ENCODE measurements around the gene FAM53B.

Gene FAM53B

DNA sequence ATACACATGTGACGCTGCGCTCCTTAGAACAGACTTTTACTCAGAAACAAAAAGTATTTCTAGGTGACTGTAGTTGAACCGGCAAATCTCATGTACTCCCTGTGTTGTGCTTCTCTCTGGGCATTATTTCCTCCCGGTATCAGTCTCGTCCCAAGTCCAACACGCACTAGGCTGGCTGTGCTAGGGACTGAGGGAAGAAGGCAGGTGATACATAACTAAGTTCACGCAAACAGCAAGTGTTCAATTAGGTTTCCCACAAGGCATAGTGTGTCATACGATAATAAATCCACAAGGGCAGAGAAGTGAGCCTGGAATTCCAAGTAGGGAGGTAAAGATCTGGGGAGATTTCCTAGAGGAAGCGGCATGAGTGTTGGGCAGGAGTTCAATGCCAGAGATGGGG lies 20.4 kb downstream of the FAM53B start:
- Histone ChIP-seq H2BK120ac (ENCODE audit: low read depth, low read length) (no peak overlapping the region), H2AK5ac (ENCODE audit: low read length, severe bottlenecking) (no peak overlapping the region), H3K79me1 (replicated peaks; ENCODE audit: low read length, poor library complexity, severe bottlenecking) (peaks cover 38% of the 10 kb centered on the region), H3K27me3 (ENCODE audit: control insufficient read depth in 1 of 2, insufficient read depth in 1 of 2, low read length in 2 of 2) (no peaks in the 10 kb centered on the region), H2AFZ (ENCODE audit: low read depth, low read length) (no peak overlapping the region), H3K4me2 (ENCODE audit: low read length, poor library complexity, severe bottlenecking) (no peak overlapping the region), H3K4ac (ENCODE audit: low read depth in 1 of 2, low read length in 2 of 2) (no peak overlapping the region), H2BK12ac (ENCODE audit: low read length in 2 of 2) (no peak overlapping the region), H3K9ac (ENCODE audit: low read length) (peak overlapping the region; percentile 58), H3K9me3 (ENCODE audit: control insufficient read depth, low read length) (no peaks in the 10 kb centered on the region), H3K4me3 (ENCODE audit: insufficient read depth in 1 of 2, low read depth in 1 of 2, low read length in 2 of 2) (no peak overlapping the region), H3K18ac (ENCODE audit: low read depth in 1 of 2, low read length in 2 of 2) (no peak overlapping the region), H3K27ac (ENCODE audit: low read length, poor library complexity, severe bottlenecking) (no peak overlapping the region), H3K36me3 (ENCODE audit: control insufficient read depth in 1 of 2, insufficient read depth in 2 of 2, low read depth in 1 of 2, low read length in 2 of 2) (peaks cover 0 to 15% of the 10 kb centered on the region in 2 experiments), H3K14ac (ENCODE audit: low read length in 2 of 2) (no peak overlapping the region), H4K8ac (ENCODE audit: low read length) (no peak overlapping the region), H2BK5ac (ENCODE audit: low read depth, low read length, poor library complexity, severe bottlenecking) (no peak overlapping the region), H3K23ac (ENCODE audit: low read length in 2 of 2) (no peak overlapping the region), H4K91ac (ENCODE audit: low read length) (no peak overlapping the region), H2BK15ac (ENCODE audit: low read depth, poor library complexity, severe bottlenecking) (no peak overlapping the region), H3K4me1 (ENCODE audit: control insufficient read depth, insufficient read depth, low read depth, low read length) (peaks cover 3% of the 10 kb centered on the region)
- no peak for DNase-seq
- WGBS: 95% methylated on average over 9 of the region's 9 CpGs

DNA sequence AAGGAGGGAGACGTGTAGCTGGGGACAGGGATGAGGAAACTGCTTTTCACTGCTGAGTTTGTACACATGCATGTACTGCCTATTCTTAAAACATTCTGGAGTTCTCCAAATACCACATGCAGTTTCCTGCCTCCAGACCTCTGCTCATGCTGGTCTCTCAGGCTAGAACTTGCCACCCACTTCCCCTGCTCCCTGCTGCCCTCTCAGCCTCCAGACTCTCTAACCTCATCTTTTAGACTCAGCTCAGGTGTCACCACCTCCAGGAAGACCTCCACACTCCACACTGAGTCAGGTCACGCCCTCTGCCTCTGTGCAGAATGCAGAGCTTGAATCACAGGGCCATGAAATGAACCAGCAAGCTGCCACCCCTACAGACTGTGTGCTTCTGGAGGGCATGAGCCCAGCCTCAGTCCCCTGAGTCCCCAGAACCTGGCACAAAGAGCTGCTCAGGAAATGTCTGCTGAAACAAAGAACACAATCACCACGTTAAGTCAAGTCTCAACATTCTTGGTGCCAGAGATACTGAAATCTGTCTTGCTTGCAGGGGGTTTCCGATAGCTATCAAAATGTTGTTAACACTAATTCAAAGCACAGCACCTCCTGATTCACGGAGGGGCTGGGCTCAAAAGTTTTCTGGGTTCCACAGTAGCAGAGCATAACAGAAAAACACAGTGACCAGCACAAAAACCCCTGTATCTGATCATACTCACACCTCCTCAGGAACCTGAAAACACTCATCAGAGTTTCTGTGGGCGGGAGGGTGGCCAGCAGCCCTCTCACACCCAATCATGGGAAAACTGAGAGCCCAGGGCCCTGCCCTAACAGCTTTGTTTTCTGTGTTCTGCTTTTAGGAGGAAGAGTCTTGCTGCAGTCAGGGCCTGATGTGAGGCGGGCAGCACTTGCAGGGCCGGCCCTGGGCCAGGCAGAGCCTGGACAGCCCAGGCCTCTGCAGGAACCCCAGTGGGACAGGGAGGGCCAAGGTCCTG lies 21.1 kb downstream of the FAM53B start:
- no peaks in the 10 kb centered on the region for H3K27me3 ChIP-seq (ENCODE audit: control insufficient read depth in 1 of 2, insufficient read depth in 1 of 2, low read length in 2 of 2)
- DNase-seq: no peak
- no peak overlapping the region for H3K4me2 ChIP-seq (ENCODE audit: low read length, poor library complexity, severe bottlenecking)
- no peaks in the 10 kb centered on the region for H3K9me3 ChIP-seq (ENCODE audit: control insufficient read depth, low read length)
- no peak overlapping the region for H2AFZ ChIP-seq (ENCODE audit: low read depth, low read length)
- H3K4ac ChIP-seq (ENCODE audit: low read depth in 1 of 2, low read length in 2 of 2): no peak overlapping the region
- H2BK15ac ChIP-seq (ENCODE audit: low read depth, poor library complexity, severe bottlenecking): no peak overlapping the region
- peak overlapping the region; percentile 78 for H4K91ac ChIP-seq (ENCODE audit: low read length)
- peak overlapping the region; percentile 56 for H4K8ac ChIP-seq (ENCODE audit: low read length)
- peaks cover 42% of the 10 kb centered on the region for H3K79me1 ChIP-seq (replicated peaks; ENCODE audit: low read length, poor library complexity, severe bottlenecking)
- no peak overlapping the region for H2BK5ac ChIP-seq (ENCODE audit: low read depth, low read length, poor library complexity, severe bottlenecking)
- H3K4me1 ChIP-seq (ENCODE audit: control insufficient read depth, insufficient read depth, low read depth, low read length): peaks cover 8% of the 10 kb centered on the region
- H3K4me3 ChIP-seq (ENCODE audit: insufficient read depth in 1 of 2, low read depth in 1 of 2, low read length in 2 of 2): no peak overlapping the region
- no peak overlapping the region for H3K23ac ChIP-seq (ENCODE audit: low read length in 2 of 2)
- 78% methylated on average over 8 of the region's 8 CpGs for WGBS
- no peak overlapping the region for H2AK5ac ChIP-seq (ENCODE audit: low read length, severe bottlenecking)
- peak overlapping the region; percentile 58 for H3K9ac ChIP-seq (ENCODE audit: low read length)
- no peak overlapping the region for H3K14ac ChIP-seq (ENCODE audit: low read length in 2 of 2)
- H3K36me3 ChIP-seq (ENCODE audit: control insufficient read depth in 1 of 2, insufficient read depth in 2 of 2, low read depth in 1 of 2, low read length in 2 of 2): peaks cover 0 to 16% of the 10 kb centered on the region in 2 experiments
- no peak overlapping the region for H3K18ac ChIP-seq (ENCODE audit: low read depth in 1 of 2, low read length in 2 of 2)
- H2BK12ac ChIP-seq (ENCODE audit: low read length in 2 of 2): no peak overlapping the region
- H2BK120ac ChIP-seq (ENCODE audit: low read depth, low read length): no peak overlapping the region
- no peak overlapping the region for H3K27ac ChIP-seq (ENCODE audit: low read length, poor library complexity, severe bottlenecking)

DNA sequence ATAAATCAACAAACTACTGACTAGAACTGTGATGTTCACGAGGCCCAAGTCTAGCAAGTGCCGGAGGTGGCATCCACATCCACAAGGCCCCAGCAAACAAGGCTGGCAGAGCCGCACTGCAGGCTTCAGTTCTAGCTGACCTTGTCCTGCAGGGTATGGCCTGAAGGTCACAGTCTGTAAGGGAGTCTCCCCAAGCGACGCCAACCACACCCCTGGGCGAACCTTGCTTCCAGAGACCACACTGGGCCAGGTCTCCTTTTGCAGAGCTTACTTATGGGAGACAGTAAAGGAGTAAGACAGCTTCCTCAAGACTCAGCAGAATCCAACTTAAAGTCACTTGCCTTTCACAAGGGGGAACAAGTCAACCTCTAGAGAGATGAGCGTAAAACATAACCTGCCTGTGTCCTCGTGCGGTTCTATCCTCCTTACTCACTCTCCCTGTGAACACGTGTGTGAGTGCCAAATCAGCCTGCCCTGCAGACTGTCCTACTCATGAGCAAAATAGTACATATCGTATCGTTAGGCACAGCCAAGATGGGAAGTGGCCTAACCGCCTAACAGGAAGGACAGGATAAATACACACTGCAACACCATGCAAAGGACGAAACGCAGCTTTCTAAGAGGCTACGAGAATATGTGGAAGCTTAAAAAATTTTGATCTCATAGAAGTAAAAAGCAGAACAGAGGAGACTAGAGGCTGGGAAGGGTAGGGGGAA lies 22.7 kb downstream of the FAM53B start:
- H3K36me3 ChIP-seq (ENCODE audit: control insufficient read depth in 1 of 2, insufficient read depth in 2 of 2, low read depth in 1 of 2, low read length in 2 of 2): peaks cover 0 to 19% of the 10 kb centered on the region in 2 experiments
- no peak overlapping the region for H2BK12ac ChIP-seq (ENCODE audit: low read length in 2 of 2)
- H3K23ac ChIP-seq (ENCODE audit: low read length in 2 of 2): no peak overlapping the region
- H3K4me2 ChIP-seq (ENCODE audit: low read length, poor library complexity, severe bottlenecking): no peak overlapping the region
- no peak overlapping the region for H4K91ac ChIP-seq (ENCODE audit: low read length)
- no peak overlapping the region for H3K9ac ChIP-seq (ENCODE audit: low read length)
- peak overlapping the region in 1 of 2 experiments; percentile 3 for H3K18ac ChIP-seq (ENCODE audit: low read depth in 1 of 2, low read length in 2 of 2)
- no peak overlapping the region for H4K8ac ChIP-seq (ENCODE audit: low read length)
- no peaks in the 10 kb centered on the region for H3K9me3 ChIP-seq (ENCODE audit: control insufficient read depth, low read length)
- H3K4me1 ChIP-seq (ENCODE audit: control insufficient read depth, insufficient read depth, low read depth, low read length): peaks cover 8% of the 10 kb centered on the region
- H2BK5ac ChIP-seq (ENCODE audit: low read depth, low read length, poor library complexity, severe bottlenecking): no peak overlapping the region
- no peaks in the 10 kb centered on the region for H3K27me3 ChIP-seq (ENCODE audit: control insufficient read depth in 1 of 2, insufficient read depth in 1 of 2, low read length in 2 of 2)
- DNase-seq: no peak
- no peak overlapping the region for H2AK5ac ChIP-seq (ENCODE audit: low read length, severe bottlenecking)
- no peak overlapping the region for H2BK120ac ChIP-seq (ENCODE audit: low read depth, low read length)
- H3K4me3 ChIP-seq (ENCODE audit: insufficient read depth in 1 of 2, low read depth in 1 of 2, low read length in 2 of 2): no peak overlapping the region
- 94% methylated on average over 16 of the region's 16 CpGs for WGBS
- no peak overlapping the region for H2AFZ ChIP-seq (ENCODE audit: low read depth, low read length)
- no peak overlapping the region for H2BK15ac ChIP-seq (ENCODE audit: low read depth, poor library complexity, severe bottlenecking)
- H3K79me1 ChIP-seq (replicated peaks; ENCODE audit: low read length, poor library complexity, severe bottlenecking): peaks cover 45% of the 10 kb centered on the region
- H3K14ac ChIP-seq (ENCODE audit: low read length in 2 of 2): peak overlapping the region in 1 of 2 experiments; percentile 81
- no peak overlapping the region for H3K27ac ChIP-seq (ENCODE audit: low read length, poor library complexity, severe bottlenecking)
- H3K4ac ChIP-seq (ENCODE audit: low read depth in 1 of 2, low read length in 2 of 2): no peak overlapping the region

DNA sequence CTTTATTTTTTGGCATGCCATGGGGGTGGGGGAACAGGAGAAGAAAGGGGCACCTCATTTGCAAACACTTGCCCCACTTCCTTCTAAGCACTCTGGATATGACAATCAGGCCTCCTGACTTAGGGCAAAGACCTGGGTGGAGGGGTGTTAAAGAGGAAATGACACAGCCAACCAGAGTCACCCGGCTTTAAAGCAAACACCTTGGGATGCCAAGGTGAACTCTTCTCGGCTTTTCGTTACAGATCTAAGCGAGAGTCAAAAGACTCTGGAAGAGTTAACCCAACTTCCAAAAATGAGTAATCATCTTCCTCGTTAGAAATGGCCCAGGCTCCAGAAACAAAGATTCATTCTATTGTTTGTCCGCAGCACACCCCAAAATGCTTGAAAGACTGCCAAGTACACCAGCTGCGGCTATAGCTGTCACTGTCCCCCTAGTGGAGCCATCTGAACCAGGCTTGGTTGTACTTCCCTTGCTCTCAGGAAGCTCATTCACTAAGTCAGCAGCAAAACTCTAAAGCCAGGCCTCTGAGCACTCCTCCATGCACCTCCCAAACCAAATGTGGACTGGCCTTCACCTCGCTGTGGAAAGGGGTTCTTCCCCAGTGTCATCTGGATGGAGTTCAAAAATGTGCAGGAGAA lies 24.8 kb downstream of the FAM53B start:
- Histone ChIP-seq H3K14ac (ENCODE audit: low read length in 2 of 2) (no peak overlapping the region), H3K27me3 (ENCODE audit: control insufficient read depth in 1 of 2, insufficient read depth in 1 of 2, low read length in 2 of 2) (no peaks in the 10 kb centered on the region), H3K27ac (ENCODE audit: low read length, poor library complexity, severe bottlenecking) (no peak overlapping the region), H2AFZ (ENCODE audit: low read depth, low read length) (no peak overlapping the region), H2BK120ac (ENCODE audit: low read depth, low read length) (no peak overlapping the region), H3K4me3 (ENCODE audit: insufficient read depth in 1 of 2, low read depth in 1 of 2, low read length in 2 of 2) (no peak overlapping the region), H2BK5ac (ENCODE audit: low read depth, low read length, poor library complexity, severe bottlenecking) (no peak overlapping the region), H3K4ac (ENCODE audit: low read depth in 1 of 2, low read length in 2 of 2) (no peak overlapping the region), H4K8ac (ENCODE audit: low read length) (no peak overlapping the region), H2AK5ac (ENCODE audit: low read length, severe bottlenecking) (no peak overlapping the region), H3K4me2 (ENCODE audit: low read length, poor library complexity, severe bottlenecking) (no peak overlapping the region), H3K9ac (ENCODE audit: low read length) (no peak overlapping the region), H3K36me3 (ENCODE audit: control insufficient read depth in 1 of 2, insufficient read depth in 2 of 2, low read depth in 1 of 2, low read length in 2 of 2) (peaks cover 0 to 20% of the 10 kb centered on the region in 2 experiments), H2BK12ac (ENCODE audit: low read length in 2 of 2) (no peak overlapping the region), H3K4me1 (ENCODE audit: control insufficient read depth, insufficient read depth, low read depth, low read length) (peaks cover 6% of the 10 kb centered on the region), H3K18ac (ENCODE audit: low read depth in 1 of 2, low read length in 2 of 2) (no peak overlapping the region), H3K23ac (ENCODE audit: low read length in 2 of 2) (no peak overlapping the region), H3K9me3 (ENCODE audit: control insufficient read depth, low read length) (no peaks in the 10 kb centered on the region), H2BK15ac (ENCODE audit: low read depth, poor library complexity, severe bottlenecking) (no peak overlapping the region), H4K91ac (ENCODE audit: low read length) (no peak overlapping the region), H3K79me1 (replicated peaks; ENCODE audit: low read length, poor library complexity, severe bottlenecking) (peaks cover 45% of the 10 kb centered on the region)
- no peak for DNase-seq
- WGBS: 88% methylated on average over 8 of the region's 8 CpGs
